ENCODE data around the gene IFIT1B.

Gene IFIT1B

DNA sequence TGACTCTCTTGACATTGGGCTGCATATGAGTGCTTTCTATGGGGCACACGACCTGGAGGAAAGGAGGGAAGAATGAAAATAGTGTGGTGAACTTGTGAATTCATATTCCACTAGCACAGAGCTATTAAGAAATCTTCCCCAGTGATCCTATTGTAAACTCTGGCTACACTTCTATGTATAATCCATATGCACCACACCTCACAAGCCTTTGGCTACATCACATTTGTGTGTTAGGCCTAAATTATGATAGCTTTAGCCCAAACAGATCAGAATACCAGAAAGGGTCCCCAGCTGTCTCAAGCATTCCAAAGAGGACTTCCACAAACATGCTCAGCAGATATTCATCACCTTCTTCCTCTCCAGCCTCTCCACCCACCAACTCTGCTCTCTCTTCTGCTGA, 9.7 kb upstream of the IFIT1B start:
- Histone ChIP-seq H3K36me3 (ENCODE audit: control insufficient read depth in 1 of 2, insufficient read depth in 2 of 2, low read length in 2 of 2) (no peaks in the 10 kb centered on the region), H3K9me3 (ENCODE audit: control insufficient read depth in 1 of 2, low read length in 2 of 2) (no peaks in the 10 kb centered on the region), H3K4me1 (ENCODE audit: control insufficient read depth in 1 of 2, insufficient read depth in 2 of 2, low read length in 2 of 2) (peaks cover 0 to 7% of the 10 kb centered on the region in 2 donors), H3K4me3 (ENCODE audit: low read depth in 1 of 2, low read length in 2 of 2) (no peak overlapping the region), H3K27ac (ENCODE audit: low read length) (no peak overlapping the region), H3K27me3 (ENCODE audit: low read depth, low read length) (no peaks in the 10 kb centered on the region)

DNA sequence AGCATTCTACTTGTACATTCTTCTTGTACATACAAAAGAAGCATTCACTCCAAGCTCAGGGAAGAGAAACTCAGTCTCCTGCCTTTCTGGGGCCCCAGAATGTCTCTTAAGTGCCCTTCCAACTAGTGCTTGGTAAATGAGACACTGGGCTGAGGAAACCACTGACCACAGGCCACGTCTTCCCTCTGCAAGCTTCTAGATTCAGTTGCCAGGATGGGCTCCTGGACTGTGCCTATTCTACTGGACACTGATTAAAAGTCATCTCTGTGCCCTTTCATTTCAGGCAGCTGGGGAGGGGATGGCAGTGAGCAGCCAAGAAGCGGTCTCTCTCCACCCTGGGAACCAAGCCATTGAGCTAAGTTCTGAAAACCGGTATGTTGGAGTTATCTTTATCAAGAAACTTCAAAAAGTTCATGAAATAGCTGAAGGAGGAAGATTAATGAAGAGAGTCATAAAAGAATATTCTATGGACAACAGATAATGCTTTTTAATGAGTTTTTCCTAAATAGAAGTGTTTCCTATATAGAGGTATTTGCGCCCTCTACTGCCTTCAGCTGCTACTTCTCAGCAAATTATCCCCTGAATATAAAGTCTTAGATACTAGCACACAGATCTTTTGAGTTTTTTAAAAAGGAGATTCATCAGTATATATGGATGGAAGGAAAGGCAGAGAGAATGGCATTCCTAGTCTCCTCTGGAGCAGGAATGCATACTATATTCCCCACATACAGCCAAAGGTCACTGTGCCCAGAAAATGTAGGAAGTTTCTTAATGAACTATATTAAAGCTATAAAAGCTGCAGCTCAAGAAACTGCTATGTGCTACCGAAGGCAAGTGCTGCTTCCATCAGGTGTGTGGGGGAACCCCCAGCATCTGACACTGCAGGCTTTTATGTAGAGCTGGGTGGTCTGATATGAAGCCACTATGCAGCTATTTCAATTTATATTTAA, 8.4 kb upstream of the IFIT1B start:
- Histone ChIP-seq H3K36me3 (ENCODE audit: control insufficient read depth in 1 of 2, insufficient read depth in 2 of 2, low read length in 2 of 2) (no peaks in the 10 kb centered on the region), H3K4me1 (ENCODE audit: control insufficient read depth in 1 of 2, insufficient read depth in 2 of 2, low read length in 2 of 2) (peaks cover 7 to 18% of the 10 kb centered on the region in 2 donors), H3K27me3 (ENCODE audit: low read depth, low read length) (no peaks in the 10 kb centered on the region), H3K9me3 (ENCODE audit: control insufficient read depth in 1 of 2, low read length in 2 of 2) (no peaks in the 10 kb centered on the region), H3K27ac (ENCODE audit: low read length) (no peak overlapping the region), H3K4me3 (ENCODE audit: low read depth in 1 of 2, low read length in 2 of 2) (no peak overlapping the region)

DNA sequence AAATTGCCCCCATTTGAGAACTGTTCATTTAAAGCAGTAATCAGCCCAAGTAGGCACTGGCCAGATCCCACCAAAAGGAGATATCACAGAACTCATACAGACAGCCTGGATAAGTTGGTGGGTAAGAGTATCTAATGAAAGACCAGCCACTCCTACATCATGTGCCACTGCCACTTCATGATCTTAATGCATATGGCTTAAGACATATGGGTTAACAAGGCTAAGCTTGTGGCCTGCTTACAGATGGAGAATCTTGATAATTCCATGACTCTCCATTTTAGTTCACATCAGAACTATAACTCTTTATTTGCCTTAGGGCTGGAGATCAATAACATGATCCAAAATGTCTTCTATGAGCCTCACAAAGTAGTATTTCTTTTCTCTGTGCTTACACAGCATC, 6.8 kb upstream of the IFIT1B start:
- H3K27ac ChIP-seq (ENCODE audit: low read length), result no peak overlapping the region

DNA sequence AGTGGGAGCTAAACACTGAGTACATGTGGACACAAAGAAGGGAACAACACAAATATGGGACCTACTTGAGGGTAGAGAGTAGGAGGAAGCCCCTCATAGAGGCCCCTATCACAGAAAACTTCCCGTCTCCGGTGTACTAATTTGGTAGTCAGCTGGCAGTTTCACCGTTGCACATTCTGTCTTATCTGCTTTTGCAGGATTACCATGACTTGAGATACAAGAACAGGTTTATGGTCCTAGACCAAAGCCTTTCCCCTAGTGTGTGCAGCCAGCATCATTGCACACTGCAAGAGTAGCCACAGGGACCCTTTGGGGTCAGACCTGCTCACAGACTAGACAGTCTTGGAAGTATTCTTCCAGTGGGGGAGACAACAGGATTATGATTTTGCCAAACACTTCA, 5.9 kb upstream of the IFIT1B start:
- no peak overlapping the region for H3K4me3 ChIP-seq (ENCODE audit: low read depth in 1 of 2, low read length in 2 of 2)
- peaks cover 11 to 28% of the 10 kb centered on the region in 2 donors for H3K4me1 ChIP-seq (ENCODE audit: control insufficient read depth in 1 of 2, insufficient read depth in 2 of 2, low read length in 2 of 2)
- no peaks in the 10 kb centered on the region for H3K36me3 ChIP-seq (ENCODE audit: control insufficient read depth in 1 of 2, insufficient read depth in 2 of 2, low read length in 2 of 2)
- H3K9me3 ChIP-seq (ENCODE audit: control insufficient read depth in 1 of 2, low read length in 2 of 2), result no peaks in the 10 kb centered on the region
- H3K27me3 ChIP-seq (ENCODE audit: low read depth, low read length), result no peaks in the 10 kb centered on the region
- no peak overlapping the region for H3K27ac ChIP-seq (ENCODE audit: low read length)

More for the DNA sequence above, 6.8 kb upstream of the IFIT1B start:
- H3K9me3 ChIP-seq (ENCODE audit: control insufficient read depth in 1 of 2, low read length in 2 of 2), result no peaks in the 10 kb centered on the region
- H3K4me3 ChIP-seq (ENCODE audit: low read depth in 1 of 2, low read length in 2 of 2), result no peak overlapping the region
- H3K27me3 ChIP-seq (ENCODE audit: low read depth, low read length), result no peaks in the 10 kb centered on the region
- H3K36me3 ChIP-seq (ENCODE audit: control insufficient read depth in 1 of 2, insufficient read depth in 2 of 2, low read length in 2 of 2), result no peaks in the 10 kb centered on the region
- H3K4me1 ChIP-seq (ENCODE audit: control insufficient read depth in 1 of 2, insufficient read depth in 2 of 2, low read length in 2 of 2), result peaks cover 11 to 28% of the 10 kb centered on the region in 2 donors

DNA sequence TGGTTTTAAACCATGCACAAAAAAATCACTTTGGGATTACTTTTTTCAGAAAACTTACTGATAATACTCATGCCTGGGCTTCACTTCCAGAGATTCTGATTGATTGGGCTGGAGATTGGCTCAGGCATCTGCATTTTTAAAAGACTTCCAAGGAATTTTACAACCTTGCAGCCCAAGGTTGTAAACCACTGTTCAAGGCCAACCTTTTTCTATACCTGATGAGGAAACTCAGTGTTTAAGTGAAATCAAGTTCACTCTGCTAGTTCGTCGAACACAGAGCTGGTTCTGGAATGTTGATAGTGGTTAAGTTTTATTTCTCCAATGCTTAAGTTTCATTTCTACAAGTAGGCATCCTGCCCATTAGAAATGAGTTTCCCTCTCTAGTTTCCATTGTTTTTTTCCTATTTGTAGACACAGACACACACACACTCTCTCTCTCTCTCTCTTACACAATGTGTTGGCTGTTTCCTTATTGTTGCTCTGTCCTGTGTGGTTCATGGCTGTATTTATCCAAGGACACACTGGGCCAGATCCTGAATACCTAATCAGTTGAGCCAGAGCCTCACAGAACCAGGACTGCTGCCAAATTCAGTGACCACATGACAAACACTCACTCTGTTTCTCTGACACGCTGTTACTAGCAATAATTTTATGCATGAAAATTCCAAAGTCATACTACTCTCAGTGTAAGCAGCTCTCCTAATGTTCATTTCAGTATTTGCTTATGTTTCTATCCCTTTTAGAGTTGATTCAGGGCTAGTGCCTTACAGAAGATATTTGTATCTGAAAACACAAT, 3.7 kb upstream of the IFIT1B start:
- peak overlapping the region; percentile 2 to 27 for H3K4me3 ChIP-seq (ENCODE audit: low read depth in 1 of 2, low read length in 2 of 2)
- H3K36me3 ChIP-seq (ENCODE audit: control insufficient read depth in 1 of 2, insufficient read depth in 2 of 2, low read length in 2 of 2), result no peaks in the 10 kb centered on the region
- no peaks in the 10 kb centered on the region for H3K27me3 ChIP-seq (ENCODE audit: low read depth, low read length)
- H3K27ac ChIP-seq (ENCODE audit: low read length), result peak overlapping the region; percentile 48
- no peaks in the 10 kb centered on the region for H3K9me3 ChIP-seq (ENCODE audit: control insufficient read depth in 1 of 2, low read length in 2 of 2)
- peaks cover 11 to 23% of the 10 kb centered on the region in 2 donors for H3K4me1 ChIP-seq (ENCODE audit: control insufficient read depth in 1 of 2, insufficient read depth in 2 of 2, low read length in 2 of 2)

DNA sequence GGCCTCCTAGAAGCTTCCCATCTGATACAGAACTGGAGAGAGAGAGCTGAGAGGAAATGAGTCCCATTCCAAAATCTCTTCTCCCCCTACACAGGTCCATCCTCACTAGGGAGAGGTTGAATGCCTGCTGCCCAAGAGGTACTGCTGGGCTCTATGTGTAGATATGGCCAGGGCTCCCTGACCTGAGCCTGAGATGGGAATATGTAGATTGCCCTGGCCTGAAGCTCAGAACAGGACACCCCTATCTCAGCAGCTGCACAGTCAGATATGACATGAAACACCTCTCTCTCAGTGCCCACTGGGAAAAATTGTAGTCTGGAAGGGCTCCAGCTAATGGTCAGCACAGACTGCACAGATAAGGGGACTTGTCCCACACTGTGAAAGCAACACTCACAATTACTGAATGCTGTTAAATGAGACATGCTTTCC, 3.1 kb upstream of the IFIT1B start:
- Histone ChIP-seq H3K4me1 (ENCODE audit: control insufficient read depth in 1 of 2, insufficient read depth in 2 of 2, low read length in 2 of 2) (peaks cover 11 to 21% of the 10 kb centered on the region in 2 donors), H3K27me3 (ENCODE audit: low read depth, low read length) (no peaks in the 10 kb centered on the region), H3K4me3 (ENCODE audit: low read depth in 1 of 2, low read length in 2 of 2) (peak overlapping the region in 1 of 2 donors; percentile 27), H3K27ac (ENCODE audit: low read length) (peak overlapping the region; percentile 48), H3K9me3 (ENCODE audit: control insufficient read depth in 1 of 2, low read length in 2 of 2) (no peaks in the 10 kb centered on the region), H3K36me3 (ENCODE audit: control insufficient read depth in 1 of 2, insufficient read depth in 2 of 2, low read length in 2 of 2) (no peaks in the 10 kb centered on the region)

DNA sequence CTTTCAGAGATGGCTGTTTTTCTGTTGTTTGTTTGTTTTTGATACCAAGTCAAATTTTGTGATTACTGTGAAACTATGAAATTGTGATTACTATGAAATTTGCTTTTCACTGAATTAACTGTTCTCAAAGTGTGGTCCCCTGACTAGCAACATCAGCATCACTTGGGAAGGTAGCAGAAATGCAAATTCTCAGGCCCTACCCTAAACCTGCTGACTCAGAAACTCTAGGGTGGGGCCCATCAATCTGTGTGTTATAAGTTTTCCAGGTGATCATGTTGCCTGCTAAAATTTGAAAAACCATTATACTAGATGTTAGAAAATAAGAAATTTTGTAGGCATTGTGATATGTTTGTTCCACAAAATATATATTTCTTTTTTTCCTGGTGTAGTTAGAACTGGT, 1.2 kb downstream of the IFIT1B start:
- Histone ChIP-seq H3K9me3 (ENCODE audit: control insufficient read depth in 1 of 2, low read length in 2 of 2) (no peaks in the 10 kb centered on the region), H3K27ac (ENCODE audit: low read length) (no peak overlapping the region), H3K27me3 (ENCODE audit: low read depth, low read length) (no peaks in the 10 kb centered on the region), H3K4me3 (ENCODE audit: low read depth in 1 of 2, low read length in 2 of 2) (no peak overlapping the region), H3K36me3 (ENCODE audit: control insufficient read depth in 1 of 2, insufficient read depth in 2 of 2, low read length in 2 of 2) (no peaks in the 10 kb centered on the region), H3K4me1 (ENCODE audit: control insufficient read depth in 1 of 2, insufficient read depth in 2 of 2, low read length in 2 of 2) (peaks cover 4 to 12% of the 10 kb centered on the region in 2 donors)

DNA sequence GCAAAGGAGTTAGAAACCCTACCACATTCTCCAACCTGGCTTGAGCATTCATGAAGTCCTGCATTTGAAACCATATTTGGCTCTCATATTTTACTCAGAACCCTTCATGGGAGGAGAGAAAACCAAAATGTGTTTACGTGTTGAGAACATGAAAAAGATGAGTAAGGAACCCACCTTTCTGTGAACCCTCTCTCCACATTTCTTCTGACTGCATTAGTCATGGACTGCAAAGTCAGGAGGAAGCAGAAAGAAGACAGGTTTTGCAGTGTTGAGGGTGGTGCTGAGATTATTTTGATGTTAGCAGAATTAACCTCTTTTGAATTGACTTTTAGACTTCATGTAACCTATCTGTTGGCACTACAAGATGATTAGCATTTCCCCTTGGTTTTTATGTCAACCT, 4.9 kb downstream of the IFIT1B start:
- Histone ChIP-seq H3K4me1 (ENCODE audit: control insufficient read depth in 1 of 2, insufficient read depth in 2 of 2, low read length in 2 of 2) (no peaks in the 10 kb centered on the region), H3K36me3 (ENCODE audit: control insufficient read depth in 1 of 2, insufficient read depth in 2 of 2, low read length in 2 of 2) (no peaks in the 10 kb centered on the region), H3K27ac (ENCODE audit: low read length) (no peak overlapping the region), H3K9me3 (ENCODE audit: control insufficient read depth in 1 of 2, low read length in 2 of 2) (no peaks in the 10 kb centered on the region), H3K27me3 (ENCODE audit: low read depth, low read length) (no peaks in the 10 kb centered on the region), H3K4me3 (ENCODE audit: low read depth in 1 of 2, low read length in 2 of 2) (no peak overlapping the region)

DNA sequence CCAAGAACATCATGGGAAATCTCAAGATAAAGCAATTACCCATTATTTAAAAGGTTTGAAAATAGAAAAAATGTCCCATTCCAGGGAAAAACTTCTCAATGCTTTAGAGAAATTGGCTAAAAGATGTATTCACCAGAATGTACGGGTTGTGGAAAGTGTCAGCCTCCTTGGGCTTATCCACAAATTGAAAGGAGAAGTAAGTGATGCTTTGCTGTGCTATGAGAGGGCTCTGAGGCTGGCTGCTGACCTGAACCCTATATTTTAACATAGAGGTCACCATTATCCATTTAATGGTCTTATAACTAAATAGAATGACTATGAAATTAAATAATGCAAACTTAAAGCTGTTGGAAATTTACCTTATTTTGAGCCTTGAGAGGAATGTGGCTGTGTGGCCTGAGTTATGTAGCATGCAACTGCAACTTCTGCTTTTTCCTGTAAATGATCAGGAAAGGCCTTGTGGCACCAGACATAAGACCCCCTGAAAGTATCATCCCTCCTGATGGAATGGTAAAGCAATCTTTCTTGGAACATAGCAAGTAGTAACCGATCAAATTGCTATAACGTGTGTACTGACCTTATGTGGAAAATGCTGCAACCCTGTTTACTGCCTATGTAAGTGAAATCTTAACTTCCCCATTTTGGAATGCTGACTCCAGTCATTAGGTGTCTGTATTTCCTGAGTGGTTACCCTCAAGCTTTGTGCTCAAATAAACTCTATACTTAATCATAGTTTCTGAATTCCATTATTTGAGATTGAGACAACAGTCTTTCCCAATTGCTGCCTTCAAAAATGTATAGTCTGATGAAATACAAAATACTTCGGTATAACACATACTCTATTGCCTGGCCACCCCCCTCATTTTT, 6.9 kb downstream of the IFIT1B start:
- Histone ChIP-seq H3K27ac (ENCODE audit: low read length) (no peak overlapping the region), H3K4me3 (ENCODE audit: low read depth in 1 of 2, low read length in 2 of 2) (no peak overlapping the region), H3K27me3 (ENCODE audit: low read depth, low read length) (no peaks in the 10 kb centered on the region), H3K9me3 (ENCODE audit: control insufficient read depth in 1 of 2, low read length in 2 of 2) (no peaks in the 10 kb centered on the region), H3K36me3 (ENCODE audit: control insufficient read depth in 1 of 2, insufficient read depth in 2 of 2, low read length in 2 of 2) (no peaks in the 10 kb centered on the region), H3K4me1 (ENCODE audit: control insufficient read depth in 1 of 2, insufficient read depth in 2 of 2, low read length in 2 of 2) (no peaks in the 10 kb centered on the region)

DNA sequence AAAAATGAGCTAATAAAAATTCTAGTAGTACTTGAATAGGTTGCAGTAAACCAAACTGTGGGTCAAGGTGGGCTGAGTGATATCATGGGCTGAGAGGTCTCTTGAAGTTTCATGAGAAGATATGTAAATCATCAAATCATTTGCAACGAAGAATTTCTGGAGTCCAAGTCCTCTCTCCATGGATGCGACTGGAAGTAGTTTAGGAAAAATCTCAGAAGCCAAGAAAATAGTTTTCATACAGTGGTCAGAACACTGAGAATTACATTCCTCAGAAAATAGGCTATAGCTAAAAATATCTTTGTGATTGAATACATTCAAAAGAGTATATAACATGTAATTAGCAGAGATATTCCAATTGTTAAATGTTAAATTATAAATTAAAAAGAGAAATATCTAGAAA, 10.9 kb downstream of the IFIT1B start:
- no peak overlapping the region for H3K4me3 ChIP-seq (ENCODE audit: low read depth in 1 of 2, low read length in 2 of 2)
- H3K27ac ChIP-seq (ENCODE audit: low read length), result no peak overlapping the region
- peaks cover 0 to 10% of the 10 kb centered on the region in 2 donors for H3K4me1 ChIP-seq (ENCODE audit: control insufficient read depth in 1 of 2, insufficient read depth in 2 of 2, low read length in 2 of 2)
- no peaks in the 10 kb centered on the region for H3K36me3 ChIP-seq (ENCODE audit: control insufficient read depth in 1 of 2, insufficient read depth in 2 of 2, low read length in 2 of 2)
- H3K27me3 ChIP-seq (ENCODE audit: low read depth, low read length), result no peaks in the 10 kb centered on the region
- H3K9me3 ChIP-seq (ENCODE audit: control insufficient read depth in 1 of 2, low read length in 2 of 2), result no peaks in the 10 kb centered on the region

DNA sequence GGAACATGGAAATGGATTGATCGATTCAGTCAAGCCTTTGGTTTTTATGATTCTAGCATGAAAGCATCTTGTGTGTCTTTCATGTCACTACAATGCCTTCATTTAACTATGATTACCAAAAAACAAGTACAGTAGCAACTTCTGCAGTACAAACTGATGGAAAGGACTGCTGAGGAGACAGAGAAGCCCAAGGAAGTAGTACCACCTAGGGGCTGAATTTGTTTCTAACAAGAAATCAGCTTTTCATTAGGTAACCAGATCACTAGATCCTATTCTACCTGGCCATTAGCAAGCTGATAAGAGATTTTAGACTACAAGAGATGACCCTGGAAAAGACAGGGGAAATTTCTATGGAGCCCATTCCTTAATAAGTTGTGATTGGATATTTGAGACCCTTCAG, 11.4 kb downstream of the IFIT1B start:
- H3K27me3 ChIP-seq (ENCODE audit: low read depth, low read length), result no peaks in the 10 kb centered on the region
- no peaks in the 10 kb centered on the region for H3K9me3 ChIP-seq (ENCODE audit: control insufficient read depth in 1 of 2, low read length in 2 of 2)
- H3K4me1 ChIP-seq (ENCODE audit: control insufficient read depth in 1 of 2, insufficient read depth in 2 of 2, low read length in 2 of 2), result peaks cover 0 to 14% of the 10 kb centered on the region in 2 donors
- H3K36me3 ChIP-seq (ENCODE audit: control insufficient read depth in 1 of 2, insufficient read depth in 2 of 2, low read length in 2 of 2), result no peaks in the 10 kb centered on the region
- no peak overlapping the region for H3K4me3 ChIP-seq (ENCODE audit: low read depth in 1 of 2, low read length in 2 of 2)
- H3K27ac ChIP-seq (ENCODE audit: low read length), result no peak overlapping the region
